VCaP (cell line): ENCODE data around the gene ZHX3.
A peak's percentile ranks its signal among the peaks of the same experiment; 100 is the strongest.
"Not testable (repeated sequence)": the region's sequence is repeated elsewhere in the genome, so short reads cannot be mapped to it uniquely, and the experiment has no call there.

Experiments used
- H3K27ac ChIP-seq: fragments of 450-650 bp; 2 replicates; pipeline ENCODE4 v1.5.1; 2017
- CTCF ChIP-seq: fragments of 450-650 bp; conservative IDR thresholded peaks from 2 replicates; pipeline ENCODE4 v1.5.1; 2017; ENCODE audit warnings: mild to moderate bottlenecking, moderate library complexity

ZHX3 gene

GRCh38 chr20:41247523-41248367, 69.8 kb downstream of the ZHX3 start:
- TF ChIP-seq CTCF = no peak
- peak overlapping the region; percentile 70 for H3K27ac ChIP-seq

- no peak overlapping the region for H3K27ac ChIP-seq
- no peak for TF ChIP-seq CTCF
Measured at GRCh38 chr20:41245086-41245707, 72.3 kb downstream of the ZHX3 start.

GRCh38 chr20:41242807-41243206, 74.7 kb downstream of the ZHX3 start:
- TF ChIP-seq CTCF = no peak
- H3K27ac ChIP-seq = no peak overlapping the region

GRCh38 chr20:41242352-41242751, 75.2 kb downstream of the ZHX3 start:
- no peak for TF ChIP-seq CTCF
- no peak overlapping the region for H3K27ac ChIP-seq

GRCh38 chr20:41237233-41237632, 80.3 kb downstream of the ZHX3 start:
- not testable (repeated sequence) for H3K27ac ChIP-seq

GRCh38 chr20:41236818-41237217, 80.7 kb downstream of the ZHX3 start:
- H3K27ac ChIP-seq = not testable (repeated sequence)

GRCh38 chr20:41234546-41234945, 83.0 kb downstream of the ZHX3 start:
- no peak overlapping the region for H3K27ac ChIP-seq
- TF ChIP-seq CTCF = no peak

- H3K27ac ChIP-seq = no peak overlapping the region
- TF ChIP-seq CTCF = no peak
Measured at GRCh38 chr20:41234041-41234440, 83.5 kb downstream of the ZHX3 start.
